Left forelimb (tissue), 1 donor: ENCODE measurements around the gene NIPAL3.
"Not testable (repeated sequence)": the region's sequence is repeated elsewhere in the genome, so short reads cannot be mapped to it uniquely, and the experiment has no call there.

ENCODE experiments used
- DNase-seq: peaks from one replicate; pipeline ENCODE4 v3.0.0-alpha.2; 2018; ENCODE audit warnings: low spot score

Gene NIPAL3

GRCh38 chr1:24424207-24424606, 8.6 kb downstream of the NIPAL3 start:
- no peak for DNase-seq

- DNase-seq, result no peak
Measured at GRCh38 chr1:24424990-24425389, 9.4 kb downstream of the NIPAL3 start.

- no peak for DNase-seq
Measured at GRCh38 chr1:24425441-24425840, 9.8 kb downstream of the NIPAL3 start.

- no peak for DNase-seq
Measured at GRCh38 chr1:24425922-24426321, 10.3 kb downstream of the NIPAL3 start.

GRCh38 chr1:24426744-24427544, 11.3 kb downstream of the NIPAL3 start:
- DNase-seq, result no peak

GRCh38 chr1:24427545-24427862, 11.9 kb downstream of the NIPAL3 start:
- no peak for DNase-seq

GRCh38 chr1:24435782-24436365, 20.3 kb downstream of the NIPAL3 start:
- no peak for DNase-seq

GRCh38 chr1:24437631-24438396, 22.2 kb downstream of the NIPAL3 start:
- no peak for DNase-seq

- no peak for DNase-seq
Measured at GRCh38 chr1:24438423-24438901, 22.9 kb downstream of the NIPAL3 start.

- no peak for DNase-seq
Measured at GRCh38 chr1:24440436-24440835, 24.8 kb downstream of the NIPAL3 start.

- DNase-seq, result no peak
Measured at GRCh38 chr1:24441480-24441879, 25.9 kb downstream of the NIPAL3 start.

GRCh38 chr1:24441996-24442668, 26.5 kb downstream of the NIPAL3 start:
- no peak for DNase-seq

- DNase-seq, result no peak
Measured at GRCh38 chr1:24442764-24443163, 27.2 kb downstream of the NIPAL3 start.

- DNase-seq, result no peak
Measured at GRCh38 chr1:24443241-24443656, 27.6 kb downstream of the NIPAL3 start.

- DNase-seq, result not testable (repeated sequence)
Measured at GRCh38 chr1:24446446-24446845, 30.8 kb downstream of the NIPAL3 start.

GRCh38 chr1:24450316-24450715, 34.7 kb downstream of the NIPAL3 start:
- DNase-seq, result no peak

- no peak for DNase-seq
Measured at GRCh38 chr1:24450857-24451397, 35.3 kb downstream of the NIPAL3 start.

- DNase-seq, result no peak
Measured at GRCh38 chr1:24451746-24452145, 36.1 kb downstream of the NIPAL3 start.

GRCh38 chr1:24452922-24453485, 37.4 kb downstream of the NIPAL3 start:
- no peak for DNase-seq

GRCh38 chr1:24454673-24455072, 39.1 kb downstream of the NIPAL3 start:
- DNase-seq, result no peak

- no peak for DNase-seq
Measured at GRCh38 chr1:24455272-24455671, 39.7 kb downstream of the NIPAL3 start.

- no peak for DNase-seq
Measured at GRCh38 chr1:24457866-24458265, 42.3 kb downstream of the NIPAL3 start.
